GM19193 (cell line): Measurements from ENCODE around the gene SCRG1.

Source experiments
- POLR2A ChIP-seq: IDR thresholded peaks from 4 replicates; pipeline ENCODE4 v1.6.1; 2011; ENCODE audit not compliant: insufficient read depth, insufficient read length; ENCODE audit errors: extremely low read depth

SCRG1 gene

GRCh38 chr4:173345648-173346047 is 53.3 kb downstream of the SCRG1 start:
- TF ChIP-seq POLR2A: no peak

- TF ChIP-seq POLR2A: no peak
These were observed 55.0 kb downstream of the SCRG1 start for GRCh38 chr4:173343832-173344397.

DNA sequence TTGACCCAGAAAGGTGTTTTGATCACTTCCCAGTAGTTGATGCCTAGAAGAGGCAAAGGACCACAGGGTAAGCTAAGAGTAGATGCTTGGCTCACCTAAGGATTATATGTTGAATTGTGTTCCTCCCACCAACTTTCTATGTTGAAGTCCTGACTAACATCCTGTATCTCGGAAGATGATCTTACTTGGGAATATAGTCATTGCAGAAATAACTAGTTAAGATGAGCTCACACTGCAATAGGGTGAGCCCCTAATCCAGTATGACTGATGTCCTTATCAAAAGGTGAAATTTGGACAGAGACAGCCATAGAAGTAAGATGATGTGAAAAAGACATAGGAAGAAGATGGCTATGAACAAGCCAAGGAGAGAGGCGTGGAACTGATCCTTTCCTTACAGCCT is 61.5 kb downstream of the SCRG1 start:
- no peak for TF ChIP-seq POLR2A

GRCh38 chr4:173334891-173335752 is 63.8 kb downstream of the SCRG1 start:
- peak; percentile 68 for TF ChIP-seq POLR2A
